ENCODE measurements around the gene KPNA3.
A peak's percentile ranks its signal among the peaks of the same experiment; 100 is the strongest.
"Not testable (repeated sequence)": the region's sequence is repeated elsewhere in the genome, so short reads cannot be mapped to it uniquely, and the experiment has no call there.

The KPNA3 gene

GRCh38 chr13:49816047-49816446, 23.6 kb upstream of the KPNA3 start:
- H3K27me3 Mint-ChIP-seq, result peaks cover 16% of the 10 kb centered on the region
- H3K4me3 Mint-ChIP-seq; H3K9me3 Mint-ChIP-seq; H3K4me1 Mint-ChIP-seq (ENCODE audit: low read depth); H3K36me3 Mint-ChIP-seq (ENCODE audit: low read depth); H3K27ac Mint-ChIP-seq: not testable (repeated sequence)

- H3K4me3 Mint-ChIP-seq, result no peak overlapping the region
- no peak overlapping the region for H3K27ac Mint-ChIP-seq
- H3K4me1 Mint-ChIP-seq (ENCODE audit: low read depth), result no peaks in the 10 kb centered on the region
- no peaks in the 10 kb centered on the region for H3K9me3 Mint-ChIP-seq
- H3K27me3 Mint-ChIP-seq, result peaks cover 16% of the 10 kb centered on the region
- H3K36me3 Mint-ChIP-seq (ENCODE audit: low read depth), result no peaks in the 10 kb centered on the region
Measured at GRCh38 chr13:49814551-49815270, 22.2 kb upstream of the KPNA3 start.

- Mint-ChIP-seq H3K4me1 (ENCODE audit: low read depth) (no peaks in the 10 kb centered on the region), H3K9me3 (no peaks in the 10 kb centered on the region), H3K36me3 (ENCODE audit: low read depth) (no peaks in the 10 kb centered on the region), H3K27ac (no peak overlapping the region), H3K27me3 (peaks cover 12% of the 10 kb centered on the region), H3K4me3 (no peak overlapping the region)
Measured at GRCh38 chr13:49812812-49813211, 20.3 kb upstream of the KPNA3 start.

GRCh38 chr13:49811527-49811908, 19.0 kb upstream of the KPNA3 start:
- H3K27ac Mint-ChIP-seq, result no peak overlapping the region
- H3K4me3 Mint-ChIP-seq, result no peak overlapping the region
- H3K27me3 Mint-ChIP-seq, result peaks cover 1% of the 10 kb centered on the region
- no peaks in the 10 kb centered on the region for H3K9me3 Mint-ChIP-seq
- no peaks in the 10 kb centered on the region for H3K36me3 Mint-ChIP-seq (ENCODE audit: low read depth)
- H3K4me1 Mint-ChIP-seq (ENCODE audit: low read depth), result no peaks in the 10 kb centered on the region

- Mint-ChIP-seq H3K27ac (no peak overlapping the region), H3K4me3 (no peak overlapping the region)
Measured at GRCh38 chr13:49810567-49811526, 18.4 kb upstream of the KPNA3 start.

GRCh38 chr13:49807681-49808080, 15.2 kb upstream of the KPNA3 start:
- Mint-ChIP-seq H3K9me3 (no peaks in the 10 kb centered on the region), H3K4me1 (ENCODE audit: low read depth) (no peaks in the 10 kb centered on the region), H3K36me3 (ENCODE audit: low read depth) (no peaks in the 10 kb centered on the region), H3K4me3 (no peak overlapping the region), H3K27me3 (peaks cover 8% of the 10 kb centered on the region), H3K27ac (no peak overlapping the region)

More at GRCh38 chr13:49810567-49811526, 18.4 kb upstream of the KPNA3 start:
- no peaks in the 10 kb centered on the region for H3K4me1 Mint-ChIP-seq (ENCODE audit: low read depth)
- peaks cover 4% of the 10 kb centered on the region for H3K27me3 Mint-ChIP-seq
- H3K9me3 Mint-ChIP-seq, result no peaks in the 10 kb centered on the region
- no peaks in the 10 kb centered on the region for H3K36me3 Mint-ChIP-seq (ENCODE audit: low read depth)

- Mint-ChIP-seq H3K27ac (no peak overlapping the region), H3K4me3 (no peak overlapping the region), H3K9me3 (no peaks in the 10 kb centered on the region), H3K36me3 (ENCODE audit: low read depth) (no peaks in the 10 kb centered on the region), H3K4me1 (ENCODE audit: low read depth) (no peaks in the 10 kb centered on the region), H3K27me3 (peaks cover 13% of the 10 kb centered on the region)
Measured at GRCh38 chr13:49806126-49806536, 13.6 kb upstream of the KPNA3 start.

GRCh38 chr13:49803047-49803446, 10.6 kb upstream of the KPNA3 start:
- H3K9me3 Mint-ChIP-seq, H3K27ac Mint-ChIP-seq: not testable (repeated sequence)

GRCh38 chr13:49802426-49802825, 9.9 kb upstream of the KPNA3 start:
- H3K4me1 Mint-ChIP-seq (ENCODE audit: low read depth), result no peaks in the 10 kb centered on the region
- no peaks in the 10 kb centered on the region for H3K36me3 Mint-ChIP-seq (ENCODE audit: low read depth)
- H3K9me3 Mint-ChIP-seq, result no peaks in the 10 kb centered on the region
- H3K4me3 Mint-ChIP-seq, result no peak overlapping the region
- no peak overlapping the region for H3K27ac Mint-ChIP-seq
- H3K27me3 Mint-ChIP-seq, result peaks cover 13% of the 10 kb centered on the region

More at GRCh38 chr13:49803047-49803446, 10.6 kb upstream of the KPNA3 start:
- H3K4me3 Mint-ChIP-seq; H3K36me3 Mint-ChIP-seq (ENCODE audit: low read depth); H3K4me1 Mint-ChIP-seq (ENCODE audit: low read depth): not testable (repeated sequence)
- H3K27me3 Mint-ChIP-seq, result peaks cover 13% of the 10 kb centered on the region

- H3K4me1 Mint-ChIP-seq (ENCODE audit: low read depth), result peaks cover 42% of the 10 kb centered on the region
- no peaks in the 10 kb centered on the region for H3K9me3 Mint-ChIP-seq
- no peaks in the 10 kb centered on the region for H3K27me3 Mint-ChIP-seq
- H3K4me3 Mint-ChIP-seq, result peak overlapping the region; percentile 96
- peaks cover 20% of the 10 kb centered on the region for H3K36me3 Mint-ChIP-seq (ENCODE audit: low read depth)
- peak overlapping the region; percentile 94 for H3K27ac Mint-ChIP-seq
Measured at GRCh38 chr13:49791711-49792549, 552 bp downstream of the KPNA3 start.

GRCh38 chr13:49791315-49791710, 1.2 kb downstream of the KPNA3 start:
- Mint-ChIP-seq H3K27ac (peak overlapping the region; percentile 94), H3K36me3 (ENCODE audit: low read depth) (peaks cover 26% of the 10 kb centered on the region), H3K4me3 (peak overlapping the region; percentile 96), H3K4me1 (ENCODE audit: low read depth) (peaks cover 48% of the 10 kb centered on the region), H3K27me3 (no peaks in the 10 kb centered on the region), H3K9me3 (no peaks in the 10 kb centered on the region)

- Mint-ChIP-seq H3K27ac (no peak overlapping the region), H3K4me1 (ENCODE audit: low read depth) (peaks cover 61% of the 10 kb centered on the region), H3K4me3 (no peak overlapping the region), H3K9me3 (no peaks in the 10 kb centered on the region), H3K27me3 (no peaks in the 10 kb centered on the region), H3K36me3 (ENCODE audit: low read depth) (peaks cover 32% of the 10 kb centered on the region)
Measured at GRCh38 chr13:49789968-49790367, 2.5 kb downstream of the KPNA3 start.

- H3K27ac Mint-ChIP-seq, result no peak overlapping the region
- no peaks in the 10 kb centered on the region for H3K9me3 Mint-ChIP-seq
- H3K36me3 Mint-ChIP-seq (ENCODE audit: low read depth), result peaks cover 34% of the 10 kb centered on the region
- peaks cover 75% of the 10 kb centered on the region for H3K4me1 Mint-ChIP-seq (ENCODE audit: low read depth)
- no peaks in the 10 kb centered on the region for H3K27me3 Mint-ChIP-seq
- H3K4me3 Mint-ChIP-seq, result no peak overlapping the region
Measured at GRCh38 chr13:49786401-49787008, 6.0 kb downstream of the KPNA3 start.

- H3K4me1 Mint-ChIP-seq (ENCODE audit: low read depth), result peaks cover 71% of the 10 kb centered on the region
- peaks cover 30% of the 10 kb centered on the region for H3K36me3 Mint-ChIP-seq (ENCODE audit: low read depth)
- peak overlapping the region; percentile 32 for H3K27ac Mint-ChIP-seq
- H3K9me3 Mint-ChIP-seq, result no peaks in the 10 kb centered on the region
- no peaks in the 10 kb centered on the region for H3K27me3 Mint-ChIP-seq
- H3K4me3 Mint-ChIP-seq, result no peak overlapping the region
Measured at GRCh38 chr13:49784886-49785570, 7.5 kb downstream of the KPNA3 start.
